Amniotic stem cell (primary cell): Measurements from ENCODE around the gene BEGAIN.

Experiments used
- DNase-seq: peaks from one replicate; lab custom pipeline; 2025; lab: John Stamatoyannopoulos, UW

Gene BEGAIN

DNA sequence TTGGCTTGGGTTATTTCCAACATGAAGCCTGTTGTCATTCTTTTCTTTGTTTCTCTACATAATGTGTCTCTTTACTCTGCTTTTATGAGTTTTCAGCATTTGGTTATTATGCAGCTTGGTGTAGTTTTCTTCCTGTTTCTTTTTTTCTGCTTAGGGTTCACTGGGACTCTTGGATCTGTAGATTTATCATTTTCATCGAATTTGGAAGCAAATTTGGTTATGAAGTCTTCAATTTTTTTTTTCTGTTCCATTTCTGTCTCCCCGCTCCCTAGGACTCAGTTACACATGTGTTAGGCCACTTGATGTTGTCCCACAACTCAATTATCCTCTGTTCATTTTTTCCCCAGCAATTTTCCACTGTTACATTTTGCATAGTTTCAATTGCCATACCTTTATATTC lies 13.8 kb upstream of the BEGAIN start:
- DNase-seq: no peak

GRCh38 chr14:100599981-100600380 lies 12.8 kb upstream of the BEGAIN start:
- no peak for DNase-seq

- no peak for DNase-seq
Measured at GRCh38 chr14:100594625-100594951, 7.4 kb upstream of the BEGAIN start.

- DNase-seq: no peak
Measured at GRCh38 chr14:100593751-100594624, 6.8 kb upstream of the BEGAIN start.

- no peak for DNase-seq
Measured at GRCh38 chr14:100592972-100593371, 5.8 kb upstream of the BEGAIN start.

- no peak for DNase-seq
Measured at GRCh38 chr14:100592461-100592891, 5.3 kb upstream of the BEGAIN start.

DNA sequence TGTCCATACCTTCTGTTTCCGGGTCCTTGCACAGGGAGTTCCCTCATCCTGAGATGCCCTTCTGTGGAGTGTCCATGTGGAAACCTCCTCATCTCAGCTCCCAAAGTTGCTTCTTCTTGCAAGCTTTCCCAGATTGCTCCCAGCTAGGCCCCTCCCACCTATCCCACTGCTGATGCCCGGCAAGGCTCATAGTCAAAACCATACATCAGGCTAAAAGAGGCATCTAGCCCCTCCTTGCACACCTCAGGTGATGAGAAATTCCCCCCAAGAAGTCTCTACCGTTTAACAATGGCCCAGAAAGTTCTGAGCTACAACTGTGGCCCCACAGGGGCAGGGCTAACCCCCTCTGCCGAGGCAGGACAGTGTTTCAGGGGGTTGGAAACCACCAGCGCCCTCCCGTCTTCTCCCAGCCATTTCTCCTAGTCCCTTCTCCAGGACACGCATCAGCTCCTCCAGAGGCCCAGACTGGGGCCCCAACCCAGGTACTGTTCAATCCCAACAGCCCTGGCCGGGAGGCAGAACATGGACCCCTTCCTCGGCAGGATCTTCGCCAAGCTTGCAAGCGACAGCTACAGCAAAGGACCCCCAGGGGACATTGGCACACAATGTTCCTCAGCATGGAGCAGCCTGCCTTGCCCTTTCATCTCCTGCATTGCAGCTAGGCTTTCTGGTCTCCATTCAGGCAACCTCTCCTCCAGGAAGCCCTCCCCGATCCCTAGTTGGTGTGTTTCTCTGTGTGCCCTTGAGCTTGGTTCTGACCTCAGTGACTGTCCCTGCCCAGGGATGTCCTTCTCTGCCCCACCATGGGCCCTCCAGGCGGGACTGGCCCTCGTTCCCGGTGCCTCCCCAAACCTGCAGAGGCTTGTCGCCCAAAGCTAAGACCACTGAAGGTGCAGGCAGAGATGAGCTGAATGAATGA lies 4.5 kb upstream of the BEGAIN start:
- DNase-seq: no peak

DNA sequence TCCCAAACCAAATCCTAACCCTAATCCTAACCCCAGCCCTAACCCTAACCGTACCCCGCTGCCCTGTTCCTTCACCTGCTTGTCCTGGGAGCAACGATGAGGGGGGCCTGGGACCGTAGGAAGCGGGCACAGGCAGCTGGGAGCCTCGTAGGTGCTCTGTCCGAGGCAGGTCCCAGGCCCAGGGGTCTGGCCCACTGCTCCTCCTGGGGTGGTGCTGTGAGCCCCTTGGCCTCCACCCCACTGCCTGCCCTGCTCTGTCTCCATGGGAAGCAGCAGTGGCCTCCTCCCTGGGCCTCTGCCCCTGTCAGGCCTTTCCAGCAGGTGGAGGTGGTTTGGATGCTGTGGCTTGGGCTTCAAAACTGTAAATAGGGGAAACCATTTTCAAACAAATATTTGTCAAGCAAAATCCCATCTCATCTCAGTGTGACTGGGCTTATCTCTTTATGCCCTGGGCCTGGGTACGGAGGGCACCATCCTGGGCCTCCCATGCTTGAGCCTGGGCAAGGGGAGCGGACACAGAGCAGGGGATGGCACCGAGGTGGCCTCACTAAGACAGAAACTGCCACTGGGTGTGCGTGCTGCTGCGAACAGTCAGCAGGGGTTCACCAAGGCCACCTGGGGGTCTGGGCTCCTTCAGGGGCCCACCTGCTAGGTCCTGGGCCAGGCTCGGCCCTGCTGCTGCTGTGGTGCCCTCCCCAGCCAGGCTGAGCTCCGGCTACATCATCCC lies 3.7 kb upstream of the BEGAIN start:
- no peak for DNase-seq

DNA sequence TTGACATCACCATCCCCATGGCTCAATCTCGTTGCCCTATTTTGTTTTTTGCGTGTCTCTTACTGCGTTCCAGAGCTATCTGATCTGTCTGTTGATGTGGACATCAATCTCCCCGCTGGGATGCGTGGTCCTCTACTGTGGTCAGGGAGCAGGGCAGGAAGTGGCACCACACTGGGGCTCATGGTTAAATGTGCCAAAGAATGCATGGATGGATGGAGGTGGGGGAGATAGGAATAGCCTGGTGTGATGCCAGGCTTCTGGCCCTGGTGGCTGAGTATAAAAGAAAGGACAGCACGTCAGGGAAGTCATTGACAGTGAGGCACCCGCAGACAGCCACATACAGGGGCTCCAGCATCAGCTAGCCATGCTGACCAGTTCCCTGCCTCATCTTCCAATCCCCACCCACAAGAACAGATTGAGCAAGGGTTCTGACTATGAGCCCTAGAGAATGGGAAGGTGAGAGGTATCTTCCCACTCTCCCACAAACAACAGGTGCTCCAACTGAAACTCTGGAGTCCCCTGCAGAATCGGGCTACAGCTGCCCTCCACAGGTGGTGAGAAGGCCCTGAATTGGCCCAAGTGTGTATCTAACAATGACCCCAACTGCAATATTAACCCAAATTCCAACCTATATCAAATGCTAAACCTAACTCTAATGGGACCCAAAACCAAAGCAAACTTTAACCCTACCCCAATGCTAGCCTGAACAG lies 2.7 kb upstream of the BEGAIN start:
- no peak for DNase-seq

GRCh38 chr14:100589071-100589759 lies 2.0 kb upstream of the BEGAIN start:
- DNase-seq: no peak

DNA sequence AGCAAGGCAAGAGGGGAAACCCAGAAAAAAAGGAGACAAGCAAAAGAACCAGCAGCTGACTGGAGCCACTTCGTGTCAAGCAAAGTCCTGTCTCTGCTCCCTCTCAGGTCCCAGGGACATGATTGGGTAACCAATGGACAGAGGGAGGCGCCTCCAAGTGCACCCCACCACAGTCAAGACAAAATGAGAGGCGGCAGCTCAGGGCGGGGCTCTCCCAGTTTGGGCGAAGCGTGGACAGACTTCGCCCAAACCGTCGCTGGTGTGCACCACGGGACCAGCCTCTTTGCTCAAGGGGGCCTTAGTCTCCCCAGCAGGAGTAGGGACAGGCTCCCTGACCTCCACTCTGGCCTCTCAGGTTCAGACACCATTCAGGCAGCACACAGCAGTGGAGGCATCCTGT lies 1.5 kb upstream of the BEGAIN start:
- DNase-seq: no peak

GRCh38 chr14:100587763-100588411 lies 670 bp upstream of the BEGAIN start:
- DNase-seq: no peak

- DNase-seq: no peak
Measured at GRCh38 chr14:100586403-100587085, 673 bp downstream of the BEGAIN start.

- no peak for DNase-seq
Measured at GRCh38 chr14:100586153-100586402, 1.1 kb downstream of the BEGAIN start.

DNA sequence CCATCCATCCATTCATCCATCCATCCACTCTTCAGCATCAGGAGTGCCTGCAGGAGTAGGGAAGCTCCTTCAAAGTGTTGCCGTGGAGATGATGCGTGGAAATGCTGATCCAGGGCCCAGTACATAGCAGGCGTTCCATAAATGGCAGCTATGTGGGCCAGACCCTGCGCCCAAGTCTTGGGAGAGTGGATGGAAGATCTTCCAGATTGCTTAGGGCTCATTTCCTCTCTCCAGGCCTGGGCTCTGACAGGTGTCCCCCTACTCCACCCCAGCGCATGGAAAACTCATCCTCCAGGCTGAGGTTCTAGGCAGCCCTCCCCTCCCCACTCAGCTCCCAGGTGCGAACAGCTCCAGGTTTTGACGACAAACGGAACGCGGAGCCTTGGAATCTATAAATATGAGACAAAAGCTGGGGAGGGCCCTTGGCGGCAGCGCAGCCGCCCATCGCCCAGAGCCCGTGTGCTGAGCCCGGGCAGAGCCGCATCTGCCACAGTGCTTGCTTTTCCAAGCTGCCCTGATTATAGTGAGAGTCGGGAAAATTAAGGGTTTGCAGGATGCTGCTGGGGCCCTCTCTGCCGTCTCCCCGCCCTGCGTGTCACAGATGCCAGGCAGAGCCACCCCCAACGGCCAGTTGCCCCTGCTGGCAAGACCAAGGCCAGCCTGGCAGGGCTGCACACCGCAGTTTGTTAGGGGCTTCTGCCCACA lies 1.6 kb downstream of the BEGAIN start:
- DNase-seq: no peak

- DNase-seq: no peak
Measured at GRCh38 chr14:100584056-100585031, 2.9 kb downstream of the BEGAIN start.

DNA sequence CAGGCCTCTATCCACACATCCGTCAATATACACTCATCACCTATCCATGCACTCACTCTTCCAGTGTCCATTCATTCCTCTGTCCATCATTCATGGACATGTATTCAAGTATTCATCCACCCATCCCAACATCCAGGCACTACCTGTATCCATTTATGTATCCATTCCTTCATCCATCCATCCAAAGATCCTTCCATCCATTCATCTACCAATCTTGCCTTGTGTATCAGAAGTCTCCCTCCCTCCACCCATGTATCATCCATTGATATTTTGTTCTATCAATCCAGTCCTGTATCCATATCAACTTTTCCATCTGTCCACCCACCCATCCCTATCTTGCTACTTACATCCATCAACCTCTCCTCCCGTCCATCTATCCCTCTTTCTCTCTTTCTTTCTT lies 4.0 kb downstream of the BEGAIN start:
- DNase-seq: no peak

DNA sequence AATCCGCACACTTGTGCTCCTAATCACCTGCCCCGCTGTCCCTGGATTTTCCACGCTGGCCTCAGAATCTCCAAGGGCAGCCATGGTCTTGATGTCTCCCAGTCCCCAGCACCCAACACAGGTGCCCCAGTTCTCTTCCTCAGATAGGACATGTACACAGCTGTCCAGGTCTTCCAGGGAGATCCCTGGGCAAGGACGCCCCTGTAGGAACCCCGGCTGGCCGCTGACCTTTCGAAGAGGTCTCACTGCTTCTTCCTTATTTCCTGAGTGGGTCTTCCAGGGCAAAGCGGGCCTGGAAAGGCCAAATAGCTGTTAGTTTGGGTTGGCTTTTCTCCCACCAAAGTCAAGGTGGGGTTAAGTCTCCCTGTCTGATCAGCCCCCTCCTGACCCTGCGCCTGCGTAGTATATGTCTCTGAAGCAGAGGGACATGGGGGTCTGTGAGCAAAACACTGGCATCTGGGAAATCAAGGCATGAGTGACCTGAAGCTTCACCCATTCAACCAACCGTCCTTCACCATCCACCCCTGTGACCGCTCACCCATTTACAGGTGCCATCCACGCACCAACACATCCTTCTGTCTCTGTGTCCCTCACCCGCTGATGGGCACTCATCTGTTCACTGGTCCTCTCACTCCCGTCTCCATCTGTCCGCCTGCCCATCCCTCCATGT lies 4.6 kb downstream of the BEGAIN start:
- no peak for DNase-seq
